Glutamatergic neuron (in vitro differentiated cells): Measurements from ENCODE around the gene PRMT5. TPM values are rescaled to one million over a fixed set of nuclear protein-coding genes. Genes with fewer than 3 reads are reported as not detected.

Experiments
- DNase-seq: peaks from one replicate; pipeline ENCODE4 v3.0.0; 2022
- H3K27ac Mint-ChIP-seq: one replicate; pipeline ENCODE4 v1.8.0; 2020; ENCODE audit warnings: mild to moderate bottlenecking, mixed read lengths, inconsistent platforms; ENCODE audit not compliant: unreplicated experiment
- H3K27me3 Mint-ChIP-seq: one replicate; pipeline ENCODE4 v1.8.0; 2020; ENCODE audit warnings: mild to moderate bottlenecking, moderate library complexity, mixed read lengths, inconsistent platforms; ENCODE audit not compliant: unreplicated experiment
- H3K36me3 Mint-ChIP-seq: one replicate; pipeline ENCODE4 v1.8.0; 2020; ENCODE audit warnings: mild to moderate bottlenecking, mixed read lengths, inconsistent platforms; ENCODE audit not compliant: unreplicated experiment
- H3K4me1 Mint-ChIP-seq: one replicate; pipeline ENCODE4 v1.8.0; 2020; ENCODE audit warnings: mild to moderate bottlenecking, low read depth, mixed read lengths, inconsistent platforms; ENCODE audit not compliant: unreplicated experiment
- H3K4me3 Mint-ChIP-seq: one replicate; pipeline ENCODE4 v1.8.0; 2020; ENCODE audit warnings: mild to moderate bottlenecking, mixed read lengths, inconsistent platforms; ENCODE audit not compliant: unreplicated experiment
- H3K9me3 Mint-ChIP-seq: one replicate; pipeline ENCODE4 v1.8.0; 2020; ENCODE audit warnings: mild to moderate bottlenecking, moderate library complexity, mixed read lengths, inconsistent platforms; ENCODE audit not compliant: unreplicated experiment
- total RNA-seq: library from RNA; stranded (reverse); fragmentation: NEBNext Ultra II Directional; extraction: Animal tissue kit (Norgen Biotek cat#: 25700); gene quantifications from one replicate; pipeline ENCODE4 v1.2.1, GENCODE V29; 2021; ENCODE audit not compliant: unreplicated experiment
- TF ChIP-seq, protein P1 (sequence below): fragments of 200-600 bp; sonication (generic); IDR thresholded peaks from one replicate; pipeline ENCODE4 v1.5.0; 2021; ENCODE audit not compliant: partially characterized antibody, unreplicated experiment

PRMT5 gene
- total RNA-seq, 1 donor from 2014 or later = 54.6 TPM

DNA sequence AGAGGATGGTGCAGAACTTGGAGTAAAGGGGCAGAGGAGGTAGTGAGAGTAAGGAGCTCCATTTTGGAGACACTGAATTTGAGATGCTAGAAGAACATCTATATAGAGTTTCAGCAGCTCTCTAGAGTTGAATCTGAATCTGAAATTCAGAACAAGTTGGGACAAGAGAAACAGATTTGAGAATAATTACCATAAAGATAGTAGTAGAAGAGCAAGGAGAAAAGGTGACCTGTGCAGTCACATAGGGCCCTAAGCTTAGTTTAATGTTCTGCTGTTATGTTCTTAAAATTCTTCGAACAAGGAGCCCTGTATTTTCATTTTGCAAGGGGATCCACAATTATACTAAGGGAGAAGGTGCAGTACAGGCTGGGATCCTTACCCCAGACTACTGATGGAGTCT, 38.8 kb downstream of the PRMT5 start:
- TF ChIP-seq, protein P1, sequence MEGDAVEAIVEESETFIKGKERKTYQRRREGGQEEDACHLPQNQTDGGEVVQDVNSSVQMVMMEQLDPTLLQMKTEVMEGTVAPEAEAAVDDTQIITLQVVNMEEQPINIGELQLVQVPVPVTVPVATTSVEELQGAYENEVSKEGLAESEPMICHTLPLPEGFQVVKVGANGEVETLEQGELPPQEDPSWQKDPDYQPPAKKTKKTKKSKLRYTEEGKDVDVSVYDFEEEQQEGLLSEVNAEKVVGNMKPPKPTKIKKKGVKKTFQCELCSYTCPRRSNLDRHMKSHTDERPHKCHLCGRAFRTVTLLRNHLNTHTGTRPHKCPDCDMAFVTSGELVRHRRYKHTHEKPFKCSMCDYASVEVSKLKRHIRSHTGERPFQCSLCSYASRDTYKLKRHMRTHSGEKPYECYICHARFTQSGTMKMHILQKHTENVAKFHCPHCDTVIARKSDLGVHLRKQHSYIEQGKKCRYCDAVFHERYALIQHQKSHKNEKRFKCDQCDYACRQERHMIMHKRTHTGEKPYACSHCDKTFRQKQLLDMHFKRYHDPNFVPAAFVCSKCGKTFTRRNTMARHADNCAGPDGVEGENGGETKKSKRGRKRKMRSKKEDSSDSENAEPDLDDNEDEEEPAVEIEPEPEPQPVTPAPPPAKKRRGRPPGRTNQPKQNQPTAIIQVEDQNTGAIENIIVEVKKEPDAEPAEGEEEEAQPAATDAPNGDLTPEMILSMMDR = no peak
- Mint-ChIP-seq H3K4me3 (peak overlapping the region; percentile 14), H3K4me1 (peaks cover 50% of the 10 kb centered on the region), H3K36me3 (peaks cover 4% of the 10 kb centered on the region), H3K9me3 (peaks cover 25% of the 10 kb centered on the region), H3K27me3 (peaks cover 14% of the 10 kb centered on the region), H3K27ac (peak overlapping the region; percentile 59)
- no peak for DNase-seq

DNA sequence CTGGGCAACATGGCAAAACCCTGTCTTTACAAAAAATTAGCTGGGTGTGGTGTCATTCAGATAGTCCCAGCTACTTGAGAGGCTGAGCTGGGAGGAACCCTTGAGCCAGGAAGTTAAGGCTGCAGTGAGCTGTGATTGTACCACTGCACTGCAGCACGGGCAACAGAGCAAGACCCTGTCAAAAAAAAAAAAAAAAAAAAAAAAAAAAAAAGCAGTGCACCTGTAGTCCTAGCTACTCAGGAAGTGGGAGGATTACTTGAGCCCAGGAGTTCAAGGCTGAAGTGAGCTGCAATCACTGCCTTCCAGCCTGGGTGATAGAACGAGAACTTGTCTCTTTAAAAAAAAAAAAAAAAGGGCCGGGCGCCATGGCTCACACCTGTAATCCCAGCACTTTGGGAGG, 40.5 kb downstream of the PRMT5 start:
- TF ChIP-seq, protein P1 = no peak
- DNase-seq = no peak
- no peak overlapping the region for H3K4me3 Mint-ChIP-seq
- peak overlapping the region; percentile 100 for H3K27ac Mint-ChIP-seq
- H3K4me1 Mint-ChIP-seq = peaks cover 62% of the 10 kb centered on the region
- peaks cover 29% of the 10 kb centered on the region for H3K9me3 Mint-ChIP-seq
- peaks cover 23% of the 10 kb centered on the region for H3K27me3 Mint-ChIP-seq
- peaks cover 7% of the 10 kb centered on the region for H3K36me3 Mint-ChIP-seq

DNA sequence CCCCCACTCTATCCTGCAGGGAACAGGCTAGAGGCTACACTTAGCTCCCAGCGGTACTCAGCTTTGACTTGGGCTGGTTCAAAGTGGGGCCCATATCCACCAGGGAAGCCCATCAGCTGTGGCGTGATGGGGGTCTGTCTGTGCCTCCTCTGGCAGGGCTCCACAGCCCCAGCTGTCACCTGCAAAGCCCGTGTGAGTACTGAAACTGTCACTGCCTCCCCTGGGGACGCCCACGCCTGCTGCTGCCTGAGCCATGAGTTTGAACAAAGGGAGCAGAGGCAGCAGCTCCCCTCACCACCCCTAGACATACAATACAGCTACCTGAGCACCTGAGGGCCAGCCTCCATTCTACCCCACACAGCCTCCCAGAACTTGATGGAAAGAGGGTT, 41.2 kb downstream of the PRMT5 start:
- peak; percentile 82 for DNase-seq
- Mint-ChIP-seq H3K27ac (peak overlapping the region; percentile 100), H3K27me3 (peaks cover 24% of the 10 kb centered on the region), H3K4me1 (peaks cover 57% of the 10 kb centered on the region), H3K36me3 (peaks cover 8% of the 10 kb centered on the region), H3K4me3 (peak overlapping the region; percentile 99), H3K9me3 (peaks cover 33% of the 10 kb centered on the region)
- TF ChIP-seq, protein P1 = no peak

DNA sequence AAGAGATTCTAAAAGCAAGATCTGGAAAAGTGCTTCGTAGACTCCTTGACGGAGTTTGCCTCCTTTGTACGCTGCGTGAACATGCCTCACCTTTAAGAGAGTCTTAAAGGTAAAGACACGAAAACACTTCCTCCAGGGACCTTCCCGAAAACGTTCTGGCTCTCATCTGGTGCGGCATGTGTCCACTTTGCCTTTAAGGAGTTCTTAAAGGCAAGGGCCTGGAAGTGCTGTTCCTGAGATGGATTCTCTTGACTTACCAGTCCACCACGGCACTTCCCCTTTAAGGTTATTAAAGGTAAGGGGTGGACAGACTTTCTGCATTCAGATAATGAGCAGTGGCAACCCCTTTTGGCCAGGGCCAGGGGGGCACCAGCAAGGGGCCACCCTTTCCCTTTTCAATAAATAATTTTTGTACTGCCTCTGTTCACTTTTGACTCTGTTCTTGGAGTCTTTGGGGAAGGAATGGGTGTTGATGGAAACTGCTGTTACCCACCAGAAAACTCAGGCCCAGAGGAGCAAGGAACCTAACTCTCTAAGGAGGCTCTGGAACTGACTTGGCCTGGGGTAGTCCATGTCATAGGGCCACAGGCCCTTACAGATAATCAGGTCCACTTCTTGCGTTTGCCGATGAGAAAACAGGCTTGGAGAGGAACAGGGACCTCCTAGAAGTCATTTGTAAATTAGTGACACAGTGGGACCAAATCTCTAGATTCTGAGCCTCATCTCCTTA, 41.8 kb downstream of the PRMT5 start:
- peaks cover 32% of the 10 kb centered on the region for H3K9me3 Mint-ChIP-seq
- H3K36me3 Mint-ChIP-seq = peaks cover 8% of the 10 kb centered on the region
- peak; percentile 67 for DNase-seq
- TF ChIP-seq, protein P1 = no peak
- H3K4me3 Mint-ChIP-seq = peak overlapping the region; percentile 99
- peak overlapping the region; percentile 100 for H3K27ac Mint-ChIP-seq
- H3K4me1 Mint-ChIP-seq = peaks cover 56% of the 10 kb centered on the region
- peaks cover 29% of the 10 kb centered on the region for H3K27me3 Mint-ChIP-seq

DNA sequence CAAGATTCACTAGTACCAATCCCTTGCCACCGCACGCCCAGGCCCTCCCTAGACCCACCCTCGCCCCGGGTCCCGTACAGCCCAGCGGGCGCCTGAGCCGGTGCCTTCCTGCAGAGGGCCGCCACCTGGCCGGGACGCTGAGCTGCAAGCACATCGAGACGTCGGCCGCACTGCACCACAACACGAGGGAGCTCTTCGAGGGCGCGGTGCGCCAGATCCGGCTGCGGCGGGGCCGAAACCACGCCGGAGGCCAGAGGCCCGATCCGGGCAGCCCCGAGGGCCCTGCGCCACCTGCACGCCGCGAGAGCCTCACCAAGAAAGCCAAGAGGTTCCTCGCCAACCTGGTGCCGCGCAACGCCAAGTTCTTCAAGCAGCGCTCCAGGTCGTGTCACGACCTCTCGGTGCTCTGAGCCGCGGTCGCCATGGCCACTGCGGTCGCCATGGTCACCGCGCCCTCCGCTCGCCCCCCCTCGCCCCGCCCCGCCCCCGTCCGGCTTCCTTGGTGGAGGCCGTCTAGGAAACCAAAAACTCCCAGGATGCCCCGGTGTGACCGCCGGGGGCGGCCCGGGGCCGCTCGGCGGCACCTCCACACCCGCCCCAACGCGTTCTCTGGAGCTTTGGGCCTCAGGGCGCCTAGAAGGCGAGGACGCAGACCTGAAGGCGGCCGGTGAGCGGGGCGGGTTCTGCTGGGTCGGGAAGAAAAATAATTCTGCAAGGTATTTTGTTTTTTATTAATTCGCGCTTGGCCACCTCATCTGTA, 42.5 kb downstream of the PRMT5 start:
- H3K4me3 Mint-ChIP-seq = peak overlapping the region; percentile 99
- peak overlapping the region; percentile 100 for H3K27ac Mint-ChIP-seq
- DNase-seq = peak; percentile 84
- peaks cover 8% of the 10 kb centered on the region for H3K36me3 Mint-ChIP-seq
- peaks cover 57% of the 10 kb centered on the region for H3K4me1 Mint-ChIP-seq
- H3K9me3 Mint-ChIP-seq = peaks cover 33% of the 10 kb centered on the region
- H3K27me3 Mint-ChIP-seq = peaks cover 34% of the 10 kb centered on the region
- TF ChIP-seq, protein P1 = no peak
